ENCODE results near the gene DIRAS3. TPM values are rescaled to one million over a fixed set of nuclear protein-coding genes. Genes with fewer than 3 reads are reported as not detected.

DIRAS3 gene
- total and polyA plus RNA-seq, 8 donors, result 0.47 to 3.6 (median 3.1) TPM

DNA sequence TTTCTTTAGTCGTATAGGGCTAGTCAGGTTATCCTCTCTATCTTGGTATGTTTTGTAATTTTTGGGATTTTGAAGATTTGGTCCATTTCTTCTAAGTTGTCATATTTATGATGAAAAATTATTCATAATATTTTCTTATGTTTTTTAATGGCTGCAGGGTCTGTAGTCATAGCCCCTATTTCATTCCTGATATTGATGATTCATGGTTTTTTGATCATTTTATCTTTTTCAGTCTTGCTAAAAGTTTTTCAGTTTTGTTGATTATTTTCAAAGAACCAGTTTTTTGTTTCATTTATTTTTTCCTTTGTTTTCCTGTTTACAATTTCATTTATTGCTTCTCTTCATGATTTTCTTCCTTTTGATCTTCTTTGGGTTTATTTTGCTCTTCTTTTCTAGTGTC lies 50.2 kb downstream of the DIRAS3 start:
- no peaks in the 10 kb centered on the region for H3K4me1 ChIP-seq
- H3K4me3 ChIP-seq, result no peak overlapping the region
- H3K27ac ChIP-seq, result no peak overlapping the region
- peaks cover 0 to 26% of the 10 kb centered on the region in 2 donors for H3K9me3 ChIP-seq
- intact Hi-C loops (cut with DNase I), result no loop called here
- no peak for DNase-seq
- no peak for ATAC-seq
- H3K27me3 ChIP-seq, result no peaks in the 10 kb centered on the region
- no peaks in the 10 kb centered on the region for H3K36me3 ChIP-seq
- no peak for TF ChIP-seq CTCF (IDR thresholded peaks at IDR 0.05)

DNA sequence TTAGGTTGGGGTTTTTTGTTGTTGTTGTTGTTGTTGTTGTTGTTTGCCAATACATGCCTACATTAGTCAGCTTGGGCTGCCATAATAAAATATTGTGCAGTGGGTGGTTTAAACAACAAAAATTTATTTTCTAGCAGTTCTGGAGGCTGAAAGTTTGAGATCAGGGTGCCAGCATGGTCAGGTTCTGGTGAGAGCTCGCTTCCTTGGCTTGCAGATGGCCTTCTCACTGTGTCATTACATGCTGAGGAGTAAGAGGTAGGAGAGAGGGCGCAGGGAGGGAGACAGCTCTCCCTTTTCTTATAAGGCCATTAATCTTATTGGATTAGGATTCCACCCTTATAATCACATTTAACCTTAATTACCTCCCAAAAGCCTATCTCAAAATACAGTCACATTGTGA lies 52.7 kb downstream of the DIRAS3 start:
- DNase-seq (no peak), ATAC-seq (no peak)
- intact Hi-C loops (cut with DNase I), result no loop called here
- Histone ChIP-seq H3K27ac (no peak overlapping the region), H3K4me1 (no peaks in the 10 kb centered on the region), H3K9me3 (peaks cover 0 to 38% of the 10 kb centered on the region in 2 donors), H3K27me3 (no peaks in the 10 kb centered on the region), H3K36me3 (no peaks in the 10 kb centered on the region), H3K4me3 (no peak overlapping the region)
- no peak for TF ChIP-seq CTCF (IDR thresholded peaks at IDR 0.05)

Other genes with a start within 250 kb of the DIRAS3 start
- gene GNG12, start 217.2 kb downstream of the DIRAS3 start, total RNA-seq, result 10 to 100 TPM; 57.0 to 71.9 TPM
- gene GNG12, start 217.2 kb downstream of the DIRAS3 start, polyA plus RNA-seq (ENCODE audit: insufficient read length in 6 of 6), result 10 to 100 TPM; 51.2 to 61.0 (median 56.9) TPM
- 100 to 1,000 TPM in 1 of 2 donors, 10 to 100 TPM in 1; 85.7 to 127 TPM for gene WLS, start 181.9 kb upstream of the DIRAS3 start, total RNA-seq
- 100 to 1,000 TPM; 126 to 176 (median 142) TPM for gene WLS, start 181.9 kb upstream of the DIRAS3 start, polyA plus RNA-seq (ENCODE audit: insufficient read length in 6 of 6)